Colonic mucosa (tissue), 4 donors: Measurements from ENCODE around the gene ADAM22. TPM values are rescaled to one million over a fixed set of nuclear protein-coding genes. Genes with fewer than 3 reads are reported as not detected.
A peak's percentile ranks its signal among the peaks of the same experiment; 100 is the strongest.

Source experiments
- DNase-seq: peaks from one replicate; pipeline ENCODE4 v3.0.0-alpha.2; 2020
- H3K27ac ChIP-seq: fragments of 200-600 bp; one replicate; pipeline ENCODE4 v1.8.0; 2021
- H3K27me3 ChIP-seq: fragments of 200-600 bp; one replicate; pipeline ENCODE4 v1.8.0; 2021
- H3K36me3 ChIP-seq: fragments of 200-600 bp; one replicate; pipeline ENCODE4 v1.8.0; 2021
- H3K4me1 ChIP-seq: fragments of 200-600 bp; one replicate; pipeline ENCODE4 v1.8.0; 2021; ENCODE audit warnings: mild to moderate bottlenecking
- H3K4me3 ChIP-seq: fragments of 200-600 bp; one replicate; pipeline ENCODE4 v1.8.0; 2021
- H3K9ac ChIP-seq, 2 donors: one replicate each; pipeline ENCODE4 v1.7.0; 2013; ENCODE audit warnings: control low read depth in 2 of 2, low read depth in 2 of 2, low read length in 2 of 2
- H3K9me3 ChIP-seq: fragments of 200-600 bp; one replicate; pipeline ENCODE4 v1.8.0; 2021
- intact Hi-C: fragments of 100-400 bp; cut with DNase I; formaldehyde crosslinking; loops from one replicate; pipeline ENCODE4 v1.14.1; 2022
- total RNA-seq, 2 donors: library from RNA; stranded (reverse); fragmentation: NEBNext Ultra II Directional in 1 of 2; extraction: Animal tissue kit (Norgen Biotek cat#: 25700) in 1 of 2; gene quantifications; one replicate each; pipeline ENCODE4 v1.2.1, GENCODE V29; 2021
- TF ChIP-seq, protein P1 (sequence below): fragments of 200-600 bp; IDR thresholded peaks from one replicate; pipeline ENCODE4 v1.8.0; 2022; ENCODE audit warnings: antibody characterized with exemption, mild to moderate bottlenecking
- donor health status: healthy.
- donor health status: DM: no; HTN: no; CAD: no.
- donor health status: DM: no; HTN: no; CAD: no.

Gene ADAM22
- total RNA-seq, 2 donors from 2014 or later = 2.6 to 2.8 TPM

DNA sequence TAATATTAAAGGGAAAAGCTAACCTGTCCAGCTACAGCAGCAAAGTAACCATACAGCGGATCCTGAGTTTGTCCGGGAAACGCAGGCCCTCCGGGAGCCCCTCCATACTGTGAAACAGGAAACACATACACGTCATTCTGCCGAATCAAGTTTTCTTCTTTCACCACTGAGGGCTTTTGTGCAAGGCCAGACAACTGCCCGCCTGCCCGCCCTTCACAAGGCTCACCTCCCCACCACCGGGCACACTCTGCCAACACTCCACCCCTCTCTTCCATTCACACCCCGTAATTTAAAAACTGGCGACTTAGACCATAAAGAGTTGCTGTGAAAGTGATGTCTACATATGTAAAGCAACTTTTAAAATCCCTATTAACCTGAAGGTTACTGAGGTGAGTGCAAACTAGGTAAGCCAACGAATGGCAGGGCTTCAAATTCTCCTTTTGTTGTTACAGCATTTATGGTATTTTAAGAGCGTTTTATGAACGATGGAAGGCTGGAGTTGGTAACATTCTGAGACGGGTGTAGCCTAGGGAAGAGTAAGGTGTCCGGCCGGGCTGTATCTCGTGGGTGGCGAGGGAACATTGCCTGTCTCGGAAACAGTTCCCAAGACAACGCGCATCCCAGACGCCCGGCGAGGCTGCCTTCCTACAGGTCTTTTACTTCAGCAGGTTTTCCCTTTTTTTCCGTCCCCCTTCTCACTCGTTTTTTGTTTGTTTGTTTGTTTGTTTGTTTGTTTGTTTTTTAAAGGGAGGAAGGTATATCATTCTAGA lies 285.0 kb downstream of the ADAM22 start:
- H3K36me3 ChIP-seq = peaks cover 4% of the 10 kb centered on the region
- peak; percentile 81 for DNase-seq
- H3K27me3 ChIP-seq = no peaks in the 10 kb centered on the region
- peak overlapping the region; percentile 89 for H3K4me3 ChIP-seq
- H3K9me3 ChIP-seq = no peaks in the 10 kb centered on the region
- H3K9ac ChIP-seq = peak overlapping the region; percentile 31 to 93
- peak overlapping the region; percentile 92 for H3K27ac ChIP-seq
- intact Hi-C loops = no loop called here
- H3K4me1 ChIP-seq = peaks cover 5% of the 10 kb centered on the region
- TF ChIP-seq, protein P1, sequence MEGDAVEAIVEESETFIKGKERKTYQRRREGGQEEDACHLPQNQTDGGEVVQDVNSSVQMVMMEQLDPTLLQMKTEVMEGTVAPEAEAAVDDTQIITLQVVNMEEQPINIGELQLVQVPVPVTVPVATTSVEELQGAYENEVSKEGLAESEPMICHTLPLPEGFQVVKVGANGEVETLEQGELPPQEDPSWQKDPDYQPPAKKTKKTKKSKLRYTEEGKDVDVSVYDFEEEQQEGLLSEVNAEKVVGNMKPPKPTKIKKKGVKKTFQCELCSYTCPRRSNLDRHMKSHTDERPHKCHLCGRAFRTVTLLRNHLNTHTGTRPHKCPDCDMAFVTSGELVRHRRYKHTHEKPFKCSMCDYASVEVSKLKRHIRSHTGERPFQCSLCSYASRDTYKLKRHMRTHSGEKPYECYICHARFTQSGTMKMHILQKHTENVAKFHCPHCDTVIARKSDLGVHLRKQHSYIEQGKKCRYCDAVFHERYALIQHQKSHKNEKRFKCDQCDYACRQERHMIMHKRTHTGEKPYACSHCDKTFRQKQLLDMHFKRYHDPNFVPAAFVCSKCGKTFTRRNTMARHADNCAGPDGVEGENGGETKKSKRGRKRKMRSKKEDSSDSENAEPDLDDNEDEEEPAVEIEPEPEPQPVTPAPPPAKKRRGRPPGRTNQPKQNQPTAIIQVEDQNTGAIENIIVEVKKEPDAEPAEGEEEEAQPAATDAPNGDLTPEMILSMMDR = no peak

DNA sequence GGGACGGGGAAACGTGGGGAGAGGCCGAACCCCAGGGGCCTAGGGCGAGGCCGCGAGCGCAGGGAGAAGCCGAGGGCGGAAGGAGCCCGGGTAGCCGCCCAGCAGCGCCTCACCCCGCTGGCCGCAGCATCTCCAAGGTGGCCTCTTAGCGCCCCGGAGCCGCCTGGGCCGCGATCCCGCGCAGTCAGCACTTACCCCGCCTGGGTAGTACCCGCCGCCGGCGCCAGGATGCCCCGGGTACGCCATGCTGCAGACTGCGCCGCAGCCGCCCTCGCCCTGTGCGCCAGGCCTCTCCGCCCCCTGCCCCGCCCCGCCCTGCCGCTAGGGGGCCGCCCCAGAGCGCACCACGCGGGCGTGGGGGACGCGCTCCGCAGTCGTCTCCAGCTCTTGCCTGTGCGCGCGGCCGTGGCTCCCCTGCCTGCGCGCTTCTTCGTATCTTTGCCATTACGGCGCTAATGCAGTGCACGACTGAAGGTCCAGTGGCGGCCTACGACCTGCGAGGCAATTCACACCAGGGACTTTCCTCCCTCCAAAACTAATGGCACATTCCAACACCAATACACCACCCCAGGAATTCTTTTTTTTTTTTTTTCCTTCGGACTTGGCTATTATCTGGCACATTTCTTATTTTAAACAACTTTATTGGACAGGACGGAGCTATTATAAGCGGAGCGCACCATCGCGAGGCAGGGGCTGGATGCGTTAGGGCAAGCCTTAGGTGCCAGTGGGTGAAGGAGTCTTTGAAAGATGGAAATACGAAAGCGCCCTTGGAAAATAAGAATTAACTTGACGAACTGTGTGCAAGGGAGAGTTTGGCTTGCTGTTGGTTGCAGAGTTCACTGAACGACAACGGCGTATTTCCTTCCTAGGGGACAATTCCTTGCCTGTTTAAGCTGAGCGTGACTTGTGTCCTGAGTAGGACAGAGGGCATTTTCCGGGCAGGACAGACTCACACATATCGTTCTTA lies 286.0 kb downstream of the ADAM22 start, which contains the start of gene SRI:
TSS of gene SRI (minus strand) at position 258 of the 967 bp plus-strand sequence. CDS start at position 246, 12 bp downstream.
- H3K27ac ChIP-seq = peak within 1 kb of the TSS; percentile 92
- TF ChIP-seq, protein P1 = peak; percentile 97
- H3K27me3 ChIP-seq = no peaks in the 10 kb centered on the region
- H3K4me1 ChIP-seq = peaks cover 5% of the 10 kb centered on the region
- peaks cover 4% of the 10 kb centered on the region for H3K36me3 ChIP-seq
- DNase-seq = peak; percentile 89
- peak within 1 kb of the TSS; percentile 93 to 98 for H3K9ac ChIP-seq
- H3K4me3 ChIP-seq = peak within 1 kb of the TSS; percentile 89
- intact Hi-C loops = no loop called here
- H3K9me3 ChIP-seq = no peaks in the 10 kb centered on the region

DNA sequence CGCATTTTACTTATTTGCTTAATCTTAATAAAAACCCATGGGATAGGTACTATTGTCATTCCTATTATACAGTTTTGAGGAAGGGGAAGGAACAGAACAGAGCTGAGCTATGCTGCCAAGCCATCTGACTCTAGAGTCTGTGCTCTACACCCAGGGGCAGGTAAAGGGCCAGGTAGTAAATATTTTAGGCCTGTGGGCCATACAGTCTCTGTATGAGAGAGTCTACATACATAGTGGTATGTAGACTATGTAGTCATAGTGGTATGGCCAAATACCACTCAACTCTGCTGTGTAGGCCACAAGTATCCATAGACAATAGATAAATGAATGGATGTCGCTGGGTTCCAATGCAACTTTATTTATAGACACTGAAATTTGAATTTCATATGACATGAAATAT lies 289.2 kb downstream of the ADAM22 start:
- no peaks in the 10 kb centered on the region for H3K36me3 ChIP-seq
- DNase-seq = no peak
- H3K4me1 ChIP-seq = no peaks in the 10 kb centered on the region
- H3K27me3 ChIP-seq = no peaks in the 10 kb centered on the region
- TF ChIP-seq, protein P1 = no peak
- no peak overlapping the region for H3K27ac ChIP-seq
- no peak overlapping the region for H3K9ac ChIP-seq
- H3K9me3 ChIP-seq = no peaks in the 10 kb centered on the region
- intact Hi-C loops = no loop called here
- peak overlapping the region; percentile 1 for H3K4me3 ChIP-seq

DNA sequence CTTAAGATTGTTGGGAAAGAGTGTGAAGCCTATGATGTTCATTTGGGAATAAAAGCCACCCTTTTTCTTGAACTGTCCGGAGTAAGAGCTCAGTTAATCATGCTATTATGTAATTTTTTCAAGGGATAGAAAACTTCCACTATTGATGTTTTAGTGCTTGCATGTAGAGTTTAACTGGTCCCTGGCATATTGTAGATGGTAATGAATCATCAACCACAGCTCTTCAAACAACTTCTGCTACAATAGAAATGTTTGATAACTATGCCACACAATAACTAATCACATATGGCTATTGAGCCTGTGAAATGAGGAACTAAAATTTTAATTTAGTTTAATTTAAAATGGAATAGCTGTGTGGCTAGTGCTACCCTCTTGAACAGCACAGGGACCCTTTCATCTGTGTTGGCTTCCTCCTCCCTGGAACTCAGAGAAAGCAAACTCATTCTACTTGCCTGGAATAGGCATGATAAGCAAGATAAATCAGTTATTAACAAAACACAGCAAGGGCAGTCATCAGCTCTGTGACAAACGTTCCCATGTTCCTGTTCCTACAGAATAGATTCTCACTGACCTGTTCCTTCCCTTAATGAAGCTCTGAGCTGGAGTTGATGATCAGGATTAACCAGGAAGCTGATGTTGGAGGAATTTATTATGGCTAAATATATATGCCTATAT lies 290.7 kb downstream of the ADAM22 start:
- Histone ChIP-seq H3K27me3 (no peaks in the 10 kb centered on the region), H3K4me3 (peak overlapping the region; percentile 16), H3K36me3 (no peaks in the 10 kb centered on the region), H3K9me3 (no peaks in the 10 kb centered on the region), H3K4me1 (no peaks in the 10 kb centered on the region), H3K27ac (peak overlapping the region; percentile 65), H3K9ac (peak overlapping the region in 1 of 2 donors; percentile 81)
- intact Hi-C loops = no loop called here
- no peak for DNase-seq
- TF ChIP-seq, protein P1 = no peak

DNA sequence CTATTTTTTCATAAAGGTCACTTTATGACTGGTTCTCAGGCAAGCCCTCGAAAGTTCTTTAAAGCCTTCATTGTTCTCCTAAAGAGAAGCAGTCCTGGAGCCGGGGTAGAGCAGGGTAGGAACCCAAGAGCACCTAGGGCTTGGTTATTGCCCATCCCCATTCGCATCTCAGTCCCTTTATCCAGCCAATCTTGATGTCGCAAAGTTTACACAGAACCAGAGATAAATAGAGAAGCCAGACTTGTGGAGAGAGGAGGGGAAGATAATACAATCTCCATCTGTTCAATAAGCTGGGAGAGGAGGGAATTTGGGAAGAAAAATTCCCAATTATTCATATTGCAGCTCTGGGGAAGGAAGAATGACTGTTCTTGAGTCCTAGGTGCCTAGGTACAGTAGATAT lies 292.1 kb downstream of the ADAM22 start:
- intact Hi-C loops = no loop called here
- Histone ChIP-seq H3K36me3 (no peaks in the 10 kb centered on the region), H3K9me3 (no peaks in the 10 kb centered on the region), H3K4me3 (peak overlapping the region; percentile 16), H3K9ac (peak overlapping the region; percentile 13 to 81), H3K27ac (peak overlapping the region; percentile 65), H3K27me3 (no peaks in the 10 kb centered on the region), H3K4me1 (no peaks in the 10 kb centered on the region)
- no peak for DNase-seq
- TF ChIP-seq, protein P1 = no peak
